HG03045 (cell line): ENCODE measurements around the gene SYNE2.

Experiments
- ATAC-seq: cut with Tn5 transposase; IDR thresholded peaks from one replicate; pipeline ENCODE4 v1.9.1; 2021; ENCODE audit warnings: mild to moderate bottlenecking, moderate library complexity; ENCODE audit not compliant: unreplicated experiment

The SYNE2 gene

GRCh38 chr14:63952933-63953437 lies 100.2 kb downstream of the SYNE2 start:
- ATAC-seq = no peak

GRCh38 chr14:63956326-63956725 lies 103.5 kb downstream of the SYNE2 start:
- no peak for ATAC-seq

GRCh38 chr14:63960926-63961567 lies 108.2 kb downstream of the SYNE2 start:
- no peak for ATAC-seq

GRCh38 chr14:63962906-63963305 lies 110.1 kb downstream of the SYNE2 start:
- no peak for ATAC-seq

GRCh38 chr14:63963439-63963838 lies 110.6 kb downstream of the SYNE2 start:
- no peak for ATAC-seq

- ATAC-seq = no peak
Measured at GRCh38 chr14:63964113-63964512, 111.3 kb downstream of the SYNE2 start.

- no peak for ATAC-seq
Measured at GRCh38 chr14:63966407-63966806, 113.6 kb downstream of the SYNE2 start.

- ATAC-seq = no peak
Measured at GRCh38 chr14:63972323-63972932, 119.6 kb downstream of the SYNE2 start.

GRCh38 chr14:63974176-63974575 lies 121.4 kb downstream of the SYNE2 start:
- ATAC-seq = no peak

- no peak for ATAC-seq
Measured at GRCh38 chr14:63981569-63981968, 128.8 kb downstream of the SYNE2 start.

GRCh38 chr14:63982156-63982555 lies 129.4 kb downstream of the SYNE2 start:
- ATAC-seq = no peak

- no peak for ATAC-seq
Measured at GRCh38 chr14:63982629-63983028, 129.8 kb downstream of the SYNE2 start.

GRCh38 chr14:63986789-63987533 lies 134.2 kb downstream of the SYNE2 start:
- no peak for ATAC-seq

- no peak for ATAC-seq
Measured at GRCh38 chr14:63988579-63988978, 135.8 kb downstream of the SYNE2 start.

GRCh38 chr14:63991833-63992232 lies 139.0 kb downstream of the SYNE2 start:
- no peak for ATAC-seq

- no peak for ATAC-seq
Measured at GRCh38 chr14:63992858-63993257, 140.1 kb downstream of the SYNE2 start.

- no peak for ATAC-seq
Measured at GRCh38 chr14:63993992-63994391, 141.2 kb downstream of the SYNE2 start.

- ATAC-seq = no peak
Measured at GRCh38 chr14:63995285-63995684, 142.5 kb downstream of the SYNE2 start.

- no peak for ATAC-seq
Measured at GRCh38 chr14:63996016-63996415, 143.2 kb downstream of the SYNE2 start.

- no peak for ATAC-seq
Measured at GRCh38 chr14:63996625-63997220, 143.9 kb downstream of the SYNE2 start.

GRCh38 chr14:64000749-64001148 lies 147.9 kb downstream of the SYNE2 start:
- ATAC-seq = no peak

- ATAC-seq = no peak
Measured at GRCh38 chr14:64005822-64006221, 153.0 kb downstream of the SYNE2 start.
